SK-N-SH treated with all-trans-retinoic acid at 6 μM for 48 hours (cell line): ENCODE data around the gene STEAP3.

ENCODE experiments used
- ESRRG ChIP-seq: fragments of 250-450 bp; sonication (Bioruptor Pico); IDR thresholded peaks from 2 replicates; pipeline ENCODE4 v1.6.1; 2021; ENCODE audit warnings: mild to moderate bottlenecking
- RARB ChIP-seq: fragments of 250-450 bp; sonication (Bioruptor Pico); IDR thresholded peaks from 2 replicates; pipeline ENCODE4 v1.8.0; 2021; ENCODE audit warnings: mild to moderate bottlenecking, moderate library complexity
- ZFP3 ChIP-seq: fragments of 250-450 bp; sonication (Bioruptor Pico); IDR thresholded peaks from 2 replicates; pipeline ENCODE4 v1.5.0; 2020; ENCODE audit warnings: mild to moderate bottlenecking, moderate library complexity
- ZFP30 ChIP-seq: fragments of 450-650 bp; formaldehyde crosslinking; IDR thresholded peaks from 2 replicates; pipeline ENCODE4 v1.5.0; 2022; ENCODE audit warnings: mild to moderate bottlenecking, moderate library complexity

- TF ChIP-seq ZFP3 (CRISPR knock-in tag) (no peak), ZFP30 (CRISPR knock-in tag) (no peak), ESRRG (CRISPR knock-in tag) (no peak), RARB (CRISPR knock-in tag) (no peak)
Measured at GRCh38 chr2:119278946-119279345, 55.3 kb downstream of the STEAP3 start.
